Thymus (tissue), 14 donors: Measurements from ENCODE around the gene IBTK. TPM values are rescaled to one million over a fixed set of nuclear protein-coding genes. Genes with fewer than 3 reads are reported as not detected.
"Not testable (repeated sequence)": the region's sequence is repeated elsewhere in the genome, so short reads cannot be mapped to it uniquely, and the experiment has no call there.

Source experiments
- DNase-seq, 9 donors: peaks; one replicate each; pipeline ENCODE4 v3.0.0-alpha.2; 2013; ENCODE audit warnings: low spot score in 9 of 9, low read depth in 6 of 9, missing footprints in 1 of 9
- H3K27ac ChIP-seq, 2 donors: one replicate each; pipeline ENCODE4 v1.5.1; 2013; ENCODE audit warnings: control low read depth in 1 of 2, low read depth in 1 of 2, low read length in 1 of 2, mild to moderate bottlenecking in 1 of 2, moderate library complexity in 1 of 2
- H3K27me3 ChIP-seq, 2 donors: one replicate each; pipeline ENCODE4 v1.5.1; 2013; ENCODE audit warnings: low read length in 1 of 2; ENCODE audit not compliant: control insufficient read depth in 2 of 2, insufficient read depth in 1 of 2
- H3K36me3 ChIP-seq, 2 donors: one replicate each; pipeline ENCODE4 v1.5.1; 2013; ENCODE audit warnings: low read length in 1 of 2, mild to moderate bottlenecking in 1 of 2, moderate library complexity in 1 of 2; ENCODE audit not compliant: control insufficient read depth in 2 of 2, insufficient read depth in 2 of 2
- H3K4me1 ChIP-seq, 2 donors: one replicate each; pipeline ENCODE4 v1.5.1; 2013; ENCODE audit warnings: low read length in 2 of 2; ENCODE audit not compliant: control insufficient read depth in 2 of 2, insufficient read depth in 2 of 2
- H3K4me3 ChIP-seq, 2 donors: one replicate each; pipeline ENCODE4 v1.5.1; 2013; ENCODE audit warnings: low read length in 2 of 2, control low read depth in 1 of 2, mild to moderate bottlenecking in 1 of 2
- H3K9me3 ChIP-seq, 2 donors: one replicate each; pipeline ENCODE4 v1.5.1; 2013; ENCODE audit warnings: low read length in 1 of 2, mild to moderate bottlenecking in 1 of 2; ENCODE audit not compliant: control insufficient read depth in 2 of 2, insufficient read depth in 1 of 2
- WGBS: extraction: QIAGEN DNeasy Blood & Tissue Kit; methylation state at CpG from one replicate; pipeline ENCODE4 v1.1.7; 2013; 5-methylcytosine and 5-hydroxymethylcytosine counted together
- long read RNA-seq, 10 donors: transcript quantifications; one replicate each; lab custom pipeline, GENCODE V29; 2026
- polyA plus RNA-seq: library from polyadenylated mRNA; stranded (reverse); fragments of 200-250 nt; gene quantifications from one replicate; pipeline ENCODE4 v1.2.3, GENCODE V29; 2013
- total RNA-seq: library from RNA; stranded (reverse); fragments of 120-200 nt; gene quantifications from one replicate; pipeline ENCODE4 v1.2.4, GENCODE V29; 2013
- donor health status: healthy.

Gene IBTK
- 23.8 TPM for total RNA-seq
- 28.7 TPM for polyA plus RNA-seq
- long read RNA-seq, donor 1, result 0 reads
- long read RNA-seq, donor 2, result 0 reads
- long read RNA-seq, donor 3, partial matches to known transcripts, result 7 of 7 reads
- long read RNA-seq, donor 3, other reads (novel, unspliced or antisense), result 0 of 7 reads
- long read RNA-seq, donor 4, result 0 reads
- long read RNA-seq, donor 5, full-length matches to known transcripts, result 1 of 1 reads
- long read RNA-seq, donor 5, partial matches to known transcripts, result 0 of 1 reads
- long read RNA-seq, donor 5, other reads (novel, unspliced or antisense), result 0 of 1 reads
- long read RNA-seq, donor 6, full-length matches to known transcripts, result 2 of 7 reads
- long read RNA-seq, donor 6, partial matches to known transcripts, result 5 of 7 reads
- long read RNA-seq, donor 6, other reads (novel, unspliced or antisense), result 0 of 7 reads
- long read RNA-seq, donor 7, full-length matches to known transcripts, result 2 of 2 reads
- long read RNA-seq, donor 7, partial matches to known transcripts, result 0 of 2 reads
- long read RNA-seq, donor 7, other reads (novel, unspliced or antisense), result 0 of 2 reads
- long read RNA-seq, donor 8, full-length matches to known transcripts, result 1 of 1 reads
- long read RNA-seq, donor 8, partial matches to known transcripts, result 0 of 1 reads
- long read RNA-seq, donor 8, other reads (novel, unspliced or antisense), result 0 of 1 reads
- long read RNA-seq, donor 9, result 0 reads
- long read RNA-seq, donor 10, result 0 reads

GRCh38 chr6:82247505-82248272 lies at the start of gene IBTK:
Gene IBTK, minus strand, starts transcription at chr6:82247744. Its CDS starts 7,258 bp downstream, at chr6:82240486.
- peak; percentile 76 to 95 (median 85) for DNase-seq
- Histone ChIP-seq H3K4me1 (peaks cover 0 to 7% of the 10 kb centered on the region in 2 donors), H3K27me3 (no peaks in the 10 kb centered on the region), H3K9me3 (no peaks in the 10 kb centered on the region), H3K36me3 (no peaks in the 10 kb centered on the region), H3K27ac (peak within 1 kb of the TSS; percentile 51 to 93), H3K4me3 (peak within 1 kb of the TSS; percentile 59 to 99)
- 3% methylated on average over 45 of the region's 45 CpGs for WGBS

- Histone ChIP-seq H3K4me1 (no peaks in the 10 kb centered on the region), H3K27ac (no peak overlapping the region), H3K27me3 (no peaks in the 10 kb centered on the region), H3K4me3 (no peak overlapping the region), H3K36me3 (no peaks in the 10 kb centered on the region), H3K9me3 (no peaks in the 10 kb centered on the region)
- DNase-seq, result no peak
- WGBS, result 86% methylated on average over 11 of the region's 11 CpGs
These were observed 36.3 kb upstream of the IBTK start for GRCh38 chr6:82283771-82284410.

GRCh38 chr6:82281550-82281949 lies 34.0 kb upstream of the IBTK start:
- not testable (repeated sequence) for H3K27me3 ChIP-seq, H3K27ac ChIP-seq, H3K36me3 ChIP-seq, H3K4me1 ChIP-seq, DNase-seq, H3K4me3 ChIP-seq, H3K9me3 ChIP-seq
- 64% methylated on average over 2 of the region's 2 CpGs for WGBS

DNA sequence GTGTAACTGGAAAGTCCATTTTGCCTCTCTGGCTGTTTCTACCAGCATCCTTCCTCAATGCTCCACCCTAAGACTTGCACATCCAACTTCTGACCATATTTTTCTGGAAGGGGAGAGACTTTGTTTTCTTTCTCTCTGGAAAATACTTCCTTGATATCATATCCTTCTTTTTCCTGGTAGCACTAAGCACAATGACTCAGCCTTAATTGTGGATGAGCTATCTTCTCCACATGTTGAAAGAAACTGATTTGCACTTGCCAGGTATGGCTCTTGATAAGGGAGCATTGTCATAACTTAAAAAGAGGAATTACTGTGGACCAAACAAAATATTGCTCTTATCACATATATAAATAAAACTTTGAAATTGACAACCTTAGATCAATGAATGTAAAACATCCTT lies 30.1 kb upstream of the IBTK start:
- no peaks in the 10 kb centered on the region for H3K9me3 ChIP-seq
- no peak overlapping the region for H3K4me3 ChIP-seq
- no peak for DNase-seq
- H3K4me1 ChIP-seq, result no peaks in the 10 kb centered on the region
- H3K27ac ChIP-seq, result no peak overlapping the region
- H3K27me3 ChIP-seq, result no peaks in the 10 kb centered on the region
- no peaks in the 10 kb centered on the region for H3K36me3 ChIP-seq

- no peak for DNase-seq
- Histone ChIP-seq H3K4me1 (no peaks in the 10 kb centered on the region), H3K27ac (no peak overlapping the region), H3K27me3 (no peaks in the 10 kb centered on the region), H3K9me3 (no peaks in the 10 kb centered on the region), H3K4me3 (no peak overlapping the region), H3K36me3 (no peaks in the 10 kb centered on the region)
- WGBS, result 91% methylated on average over 5 of the region's 5 CpGs
These were observed 28.1 kb upstream of the IBTK start for GRCh38 chr6:82275686-82276085.

DNA sequence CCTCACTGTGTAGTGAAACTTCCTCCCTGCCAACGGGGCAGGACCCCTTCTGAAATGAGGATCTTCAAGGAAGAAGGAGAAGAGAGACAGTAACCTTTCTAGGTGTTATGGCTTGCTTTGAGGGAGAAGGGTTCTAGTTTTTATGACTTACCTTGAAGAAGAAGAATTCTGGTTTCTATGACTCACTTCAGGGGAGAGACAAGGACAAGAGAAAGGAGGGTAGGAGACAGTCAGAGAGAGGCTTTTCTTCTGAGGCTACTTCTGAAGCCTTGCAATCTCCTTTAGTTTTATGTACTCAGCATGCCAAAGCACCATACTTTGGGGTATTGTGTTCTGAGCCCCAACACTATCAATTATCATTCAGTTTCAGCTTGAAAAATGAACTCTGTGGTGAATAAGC lies 25.8 kb upstream of the IBTK start:
- WGBS, result 78% methylated on average over 1 of the region's 1 CpG
- H3K27ac ChIP-seq, result no peak overlapping the region
- no peak overlapping the region for H3K4me3 ChIP-seq
- H3K9me3 ChIP-seq, result no peaks in the 10 kb centered on the region
- no peak for DNase-seq
- no peaks in the 10 kb centered on the region for H3K27me3 ChIP-seq
- no peaks in the 10 kb centered on the region for H3K36me3 ChIP-seq
- no peaks in the 10 kb centered on the region for H3K4me1 ChIP-seq

GRCh38 chr6:82270881-82271635 lies 23.5 kb upstream of the IBTK start:
- no peaks in the 10 kb centered on the region for H3K27me3 ChIP-seq
- H3K4me1 ChIP-seq, result no peaks in the 10 kb centered on the region
- H3K4me3 ChIP-seq, result no peak overlapping the region
- DNase-seq, result peak in 2 of 9 donors; percentile 11 to 35
- WGBS, result 81% methylated on average over 6 of the region's 6 CpGs
- H3K9me3 ChIP-seq, result no peaks in the 10 kb centered on the region
- H3K36me3 ChIP-seq, result no peaks in the 10 kb centered on the region
- H3K27ac ChIP-seq, result no peak overlapping the region

GRCh38 chr6:82268301-82268846 lies 20.8 kb upstream of the IBTK start:
- Histone ChIP-seq H3K36me3 (no peaks in the 10 kb centered on the region), H3K4me1 (no peaks in the 10 kb centered on the region), H3K27ac (no peak overlapping the region), H3K4me3 (no peak overlapping the region), H3K27me3 (no peaks in the 10 kb centered on the region), H3K9me3 (no peaks in the 10 kb centered on the region)
- WGBS, result 94% methylated on average over 2 of the region's 2 CpGs
- DNase-seq, result no peak
